Tibial nerve (tissue), 4 donors: Measurements from ENCODE around the gene STN1. TPM values are rescaled to one million over a fixed set of nuclear protein-coding genes. Genes with fewer than 3 reads are reported as not detected.

Experiments used
- DNase-seq, 2 donors: peaks; one replicate each; pipeline ENCODE4 v3.0.0-alpha.2; 2019; ENCODE audit warnings: low spot score in 2 of 2
- H3K27ac ChIP-seq, 4 donors: fragments of 200-600 bp; sonication (generic) in 3 of 4; one replicate each; pipeline ENCODE4 v1.5.1; 2017 to 2019; ENCODE audit warnings: mild to moderate bottlenecking in 1 of 4
- H3K27me3 ChIP-seq, 2 donors: fragments of 200-600 bp; sonication (generic) in 1 of 2; one replicate each; pipeline versions ENCODE4 v1.5.1 to v1.6.0; 2017 to 2019
- H3K36me3 ChIP-seq, 3 donors: fragments of 200-600 bp; sonication (generic); one replicate each; pipeline ENCODE4 v1.5.1; 2018 to 2019
- H3K4me1 ChIP-seq, 4 donors: fragments of 200-600 bp; sonication (generic) in 3 of 4; one replicate each; pipeline ENCODE4 v1.5.1; 2017 to 2019
- H3K4me3 ChIP-seq, 4 donors: fragments of 200-600 bp; sonication (generic) in 3 of 4; one replicate each; pipeline ENCODE4 v1.5.1; 2017 to 2019; ENCODE audit warnings: mild to moderate bottlenecking in 1 of 4, moderate library complexity in 1 of 4
- H3K9me3 ChIP-seq, 4 donors: fragments of 200-600 bp; sonication (generic) in 3 of 4; one replicate each; pipeline ENCODE4 v1.5.1; 2017 to 2019
- EP300 ChIP-seq, 2 donors: sonication (generic); formaldehyde crosslinking; IDR thresholded peaks; one replicate each; pipeline ENCODE4 v1.6.1; 2017; ENCODE audit warnings: antibody characterized with exemption in 2 of 2, mild to moderate bottlenecking in 1 of 2
- POLR2A ChIP-seq, 2 donors: fragments of 450-650 bp; IDR thresholded peaks; one replicate each; pipeline ENCODE4 v1.6.1; 2017; ENCODE audit warnings: antibody characterized with exemption in 2 of 2, mild to moderate bottlenecking in 2 of 2, moderate library complexity in 2 of 2
- WGBS, 2 donors: methylation state at CpG; one replicate each; pipeline ENCODE4 v1.1.5; 2018; 5-methylcytosine and 5-hydroxymethylcytosine counted together
- total RNA-seq, 4 donors: library from RNA; depleted of rRNA; stranded (reverse); fragments of >200 nt; gene quantifications; one replicate each; pipeline ENCODE4 v1.1.0, GENCODE V29; 2016
- TF ChIP-seq, protein P1 (sequence below), 5 experiments: fragments of 200-600 bp in 3 of 5; fragments of 450-650 bp in 2 of 5; sonication (generic) in 3 of 5; IDR thresholded peaks; one replicate each; pipeline ENCODE4 v1.5.1; 2016 to 2019; ENCODE audit warnings: antibody characterized with exemption in 5 of 5, mild to moderate bottlenecking in 3 of 5, moderate library complexity in 2 of 5

Gene STN1
- total RNA-seq, 4 donors from 2014 or later: 12.6 to 26.7 (median 22.1) TPM

DNA sequence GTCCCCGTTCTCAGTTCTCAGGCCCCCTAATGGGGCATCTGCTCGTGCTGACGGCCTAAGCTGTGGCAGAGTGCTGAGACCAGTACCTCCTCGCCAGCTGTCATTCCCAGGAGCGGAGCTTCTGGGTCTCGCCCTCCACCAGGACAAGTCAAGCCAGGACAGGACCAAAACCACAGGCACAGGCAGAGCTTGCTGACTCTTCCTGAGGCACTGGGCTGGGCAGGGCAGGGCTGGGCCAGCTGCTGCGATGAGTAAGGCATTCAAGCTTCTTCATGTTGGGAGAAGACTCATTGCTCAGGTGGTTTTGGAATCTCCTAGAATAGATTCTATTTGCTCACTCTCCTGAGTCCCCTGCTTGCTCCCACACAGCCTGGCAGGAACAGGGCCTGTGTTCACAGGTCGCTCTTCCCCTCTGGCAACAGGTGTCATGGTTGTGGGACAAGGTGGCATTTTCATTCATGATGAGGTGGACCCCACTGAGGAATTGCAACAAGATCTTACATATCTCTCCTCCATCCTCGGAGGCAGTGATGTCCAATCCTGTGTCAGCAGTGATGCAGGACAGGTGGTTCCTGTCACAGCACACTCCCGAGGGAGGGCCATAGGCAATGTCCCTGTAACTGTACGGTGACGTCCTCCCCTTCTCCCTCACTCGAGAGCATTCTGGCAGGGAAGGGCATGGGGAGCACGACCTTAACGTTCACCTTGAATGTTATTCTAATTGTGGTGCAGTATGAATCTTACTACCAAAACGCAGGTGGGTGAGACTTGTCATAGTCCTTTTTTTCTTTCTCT is 45.6 kb downstream of the STN1 start:
- WGBS, 2 donors: 84 to 89% methylated on average over 14 to 16 of the region's 16 CpGs
- H3K4me3 ChIP-seq: no peak overlapping the region
- no peaks in the 10 kb centered on the region for H3K27me3 ChIP-seq
- TF ChIP-seq EP300 (IDR thresholded peaks at IDR 0.05): no peak
- TF ChIP-seq, protein P1, sequence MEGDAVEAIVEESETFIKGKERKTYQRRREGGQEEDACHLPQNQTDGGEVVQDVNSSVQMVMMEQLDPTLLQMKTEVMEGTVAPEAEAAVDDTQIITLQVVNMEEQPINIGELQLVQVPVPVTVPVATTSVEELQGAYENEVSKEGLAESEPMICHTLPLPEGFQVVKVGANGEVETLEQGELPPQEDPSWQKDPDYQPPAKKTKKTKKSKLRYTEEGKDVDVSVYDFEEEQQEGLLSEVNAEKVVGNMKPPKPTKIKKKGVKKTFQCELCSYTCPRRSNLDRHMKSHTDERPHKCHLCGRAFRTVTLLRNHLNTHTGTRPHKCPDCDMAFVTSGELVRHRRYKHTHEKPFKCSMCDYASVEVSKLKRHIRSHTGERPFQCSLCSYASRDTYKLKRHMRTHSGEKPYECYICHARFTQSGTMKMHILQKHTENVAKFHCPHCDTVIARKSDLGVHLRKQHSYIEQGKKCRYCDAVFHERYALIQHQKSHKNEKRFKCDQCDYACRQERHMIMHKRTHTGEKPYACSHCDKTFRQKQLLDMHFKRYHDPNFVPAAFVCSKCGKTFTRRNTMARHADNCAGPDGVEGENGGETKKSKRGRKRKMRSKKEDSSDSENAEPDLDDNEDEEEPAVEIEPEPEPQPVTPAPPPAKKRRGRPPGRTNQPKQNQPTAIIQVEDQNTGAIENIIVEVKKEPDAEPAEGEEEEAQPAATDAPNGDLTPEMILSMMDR (IDR thresholded peaks at IDR 0.05): no peak
- TF ChIP-seq POLR2A (IDR thresholded peaks at IDR 0.05): no peak
- H3K36me3 ChIP-seq: peaks cover 0 to 21% (median 0%) of the 10 kb centered on the region in 3 donors
- H3K27ac ChIP-seq: no peak overlapping the region
- H3K9me3 ChIP-seq: no peaks in the 10 kb centered on the region
- H3K4me1 ChIP-seq: peaks cover 0 to 4% (median 0%) of the 10 kb centered on the region in 4 donors
- no peak for DNase-seq

DNA sequence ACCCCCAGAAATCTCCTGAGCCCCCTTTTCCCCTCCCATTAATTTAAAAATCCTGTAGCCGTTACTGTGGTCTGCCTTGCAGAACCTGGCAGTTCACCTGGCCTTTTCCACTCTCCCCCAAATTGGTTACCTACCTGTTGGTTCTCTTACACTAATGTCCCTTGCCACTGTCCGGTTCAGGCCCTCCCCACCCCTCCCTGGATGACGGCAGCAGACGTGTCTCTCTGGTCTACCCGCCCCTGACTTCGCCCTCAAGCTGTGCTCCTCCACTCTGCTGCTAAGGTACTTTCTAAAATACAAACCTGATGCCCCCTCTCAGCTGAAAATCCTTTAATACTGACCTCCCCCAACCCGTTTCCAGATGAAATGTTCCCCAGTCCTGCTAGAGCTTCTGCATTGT is 47.0 kb downstream of the STN1 start:
- DNase-seq: no peak

DNA sequence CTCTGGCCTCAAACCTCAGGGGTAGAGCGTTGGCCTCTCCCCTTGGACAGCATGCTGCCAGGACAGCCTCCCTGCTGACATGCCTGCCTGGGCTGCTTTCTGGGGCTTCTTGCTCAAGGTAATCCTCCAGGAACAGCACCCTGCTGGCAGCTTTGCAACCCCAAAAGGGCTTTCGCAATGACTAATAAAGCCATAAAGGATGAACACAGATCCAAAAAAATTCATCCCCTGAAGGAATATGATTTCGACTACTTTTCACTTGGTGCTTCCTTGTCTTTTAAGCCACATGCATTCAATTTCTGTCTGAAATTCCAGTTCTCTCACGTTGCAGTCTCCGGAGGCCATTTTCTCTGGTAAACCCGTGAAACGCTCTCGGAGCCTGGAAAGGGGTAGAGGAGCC is 47.5 kb downstream of the STN1 start:
- no peak for DNase-seq
- H3K36me3 ChIP-seq: peaks cover 0 to 14% (median 0%) of the 10 kb centered on the region in 3 donors
- no peak overlapping the region for H3K27ac ChIP-seq
- no peak overlapping the region for H3K4me3 ChIP-seq
- peaks cover 0 to 10% (median 0%) of the 10 kb centered on the region in 4 donors for H3K9me3 ChIP-seq
- 64% methylated on average over 8 of the region's 8 CpGs for WGBS, 2 donors
- TF ChIP-seq, protein P1 (IDR thresholded peaks at IDR 0.05): no peak
- TF ChIP-seq EP300 (IDR thresholded peaks at IDR 0.05) (no peak), POLR2A (IDR thresholded peaks at IDR 0.05) (no peak)
- no peaks in the 10 kb centered on the region for H3K27me3 ChIP-seq
- H3K4me1 ChIP-seq: peaks cover 0 to 4% (median 0%) of the 10 kb centered on the region in 4 donors

More for the DNA sequence above, 47.0 kb downstream of the STN1 start:
- TF ChIP-seq EP300 (IDR thresholded peaks at IDR 0.05): no peak
- peaks cover 0 to 5% (median 0%) of the 10 kb centered on the region in 4 donors for H3K9me3 ChIP-seq
- no peak overlapping the region for H3K4me3 ChIP-seq
- no peak overlapping the region for H3K27ac ChIP-seq
- peaks cover 0 to 4% (median 0%) of the 10 kb centered on the region in 4 donors for H3K4me1 ChIP-seq
- 82 to 86% methylated on average over 7 of the region's 7 CpGs for WGBS, 2 donors
- peaks cover 0 to 14% (median 0%) of the 10 kb centered on the region in 3 donors for H3K36me3 ChIP-seq
- no peaks in the 10 kb centered on the region for H3K27me3 ChIP-seq

DNA sequence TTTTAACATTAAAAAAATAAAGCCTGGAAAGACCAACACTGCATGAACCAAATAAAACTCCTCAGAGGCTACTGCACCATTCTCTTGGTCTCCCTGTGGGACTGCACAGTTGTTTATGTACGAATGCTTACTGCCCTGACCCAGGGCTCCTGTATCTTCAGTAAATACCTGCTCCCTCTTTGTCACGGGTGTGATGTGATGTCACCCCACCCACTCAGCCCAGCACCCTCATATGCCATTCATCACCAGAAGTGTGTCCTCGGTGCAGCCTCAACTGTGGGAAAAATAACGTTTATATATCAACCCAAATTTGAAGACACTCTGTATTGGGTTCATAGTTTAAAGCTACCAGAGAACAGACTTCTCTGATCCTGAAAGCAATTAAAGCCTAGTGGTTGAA is 48.6 kb downstream of the STN1 start:
- Histone ChIP-seq H3K9me3 (peaks cover 0 to 21% (median 0%) of the 10 kb centered on the region in 4 donors), H3K4me3 (no peak overlapping the region), H3K27me3 (no peaks in the 10 kb centered on the region), H3K36me3 (peaks cover 0 to 14% (median 0%) of the 10 kb centered on the region in 3 donors), H3K4me1 (peaks cover 0 to 4% (median 0%) of the 10 kb centered on the region in 4 donors), H3K27ac (no peak overlapping the region)
- TF ChIP-seq POLR2A (IDR thresholded peaks at IDR 0.05): no peak
- TF ChIP-seq EP300 (IDR thresholded peaks at IDR 0.05): no peak
- TF ChIP-seq, protein P1 (IDR thresholded peaks at IDR 0.05): no peak
- WGBS, 2 donors: 63% methylated on average over 4 of the region's 4 CpGs
- DNase-seq: no peak

DNA sequence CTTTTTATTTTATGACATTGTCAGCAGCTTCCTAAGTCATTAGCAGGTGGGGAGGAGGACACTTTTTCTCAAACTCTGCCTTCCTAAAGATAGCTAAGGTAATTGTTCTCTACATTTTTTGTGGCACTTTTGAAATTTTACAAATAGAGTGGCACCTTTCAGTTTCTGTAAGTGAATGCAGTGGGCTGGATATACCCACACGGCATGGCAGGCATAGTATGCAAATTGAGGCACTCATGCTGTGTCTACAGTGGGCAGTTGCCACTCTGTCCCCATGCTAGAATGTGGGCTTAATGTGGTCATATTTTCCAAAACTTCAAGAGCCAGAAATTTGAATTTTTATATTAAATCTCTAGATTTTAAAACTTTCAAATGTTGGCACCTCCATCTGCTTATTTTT is 49.8 kb downstream of the STN1 start:
- peaks cover 0 to 22% (median 0%) of the 10 kb centered on the region in 4 donors for H3K9me3 ChIP-seq
- H3K4me1 ChIP-seq: peaks cover 0 to 4% (median 0%) of the 10 kb centered on the region in 4 donors
- peaks cover 0 to 14% (median 0%) of the 10 kb centered on the region in 3 donors for H3K36me3 ChIP-seq
- TF ChIP-seq, protein P1 (IDR thresholded peaks at IDR 0.05): no peak
- no peak for TF ChIP-seq EP300 (IDR thresholded peaks at IDR 0.05)
- no peak for TF ChIP-seq POLR2A (IDR thresholded peaks at IDR 0.05)
- H3K4me3 ChIP-seq: no peak overlapping the region
- no peaks in the 10 kb centered on the region for H3K27me3 ChIP-seq
- WGBS, 2 donors: 78 to 94% methylated on average over 1 of the region's 1 CpG
- no peak for DNase-seq
- H3K27ac ChIP-seq: no peak overlapping the region
